PFSK-1 (cell line): ENCODE data around the gene GOLGA6L2.

Source experiments
- FOXP2 ChIP-seq: optimal IDR thresholded peaks from 2 replicates; pipeline ENCODE3; 2011; ENCODE audit warnings: borderline replicate concordance, control low read depth, inconsistent platforms; ENCODE audit not compliant: insufficient read depth; ENCODE audit errors: extremely low read length, extremely low read depth
- POLR2AphosphoS5 ChIP-seq: IDR thresholded peaks from 2 replicates; pipeline ENCODE4 v1.6.1; 2012; ENCODE audit warnings: low read depth, mild to moderate bottlenecking, control low read depth, low read length, moderate library complexity
- SIN3A ChIP-seq: IDR thresholded peaks from 2 replicates; pipeline ENCODE4 v1.6.1; 2012; ENCODE audit warnings: mild to moderate bottlenecking, low read length, moderate library complexity, borderline replicate concordance; ENCODE audit not compliant: insufficient read depth
- TAF1 ChIP-seq: IDR thresholded peaks from 2 replicates; pipeline ENCODE4 v1.6.1; 2012; ENCODE audit warnings: low read length, control low read depth, borderline replicate concordance; ENCODE audit not compliant: insufficient read depth
- TF ChIP-seq, protein P1 (sequence below), 2 experiments: IDR thresholded peaks; 2 replicates each; pipeline versions ENCODE4 v1.6.1 to v1.8.0; 2011 to 2012; ENCODE audit warnings: low read depth in 2 of 2, low read length in 2 of 2, control low read depth in 1 of 2, inconsistent platforms in 1 of 2, mild to moderate bottlenecking in 1 of 2, moderate library complexity in 1 of 2; ENCODE audit not compliant: insufficient read depth in 1 of 2

GOLGA6L2 gene

DNA sequence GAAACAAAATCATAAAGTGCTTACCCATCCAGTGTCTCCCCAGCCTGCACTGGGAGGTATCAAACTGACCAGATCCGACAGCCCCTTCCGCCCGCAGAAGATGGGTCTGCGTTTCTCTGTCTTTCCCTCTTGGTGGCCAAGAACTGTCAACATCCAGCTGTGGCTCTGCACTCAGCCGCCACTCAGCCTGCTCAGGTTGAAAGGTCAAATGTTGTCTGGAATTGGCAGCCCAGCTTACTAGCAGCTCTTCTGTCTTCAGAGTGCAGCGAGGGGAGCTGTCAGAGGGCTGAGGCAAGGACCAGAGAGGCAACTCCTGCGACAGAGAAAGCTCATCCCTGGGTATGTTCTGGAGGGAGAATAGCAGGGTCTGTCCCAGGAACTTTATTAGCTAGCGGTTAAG, 45.4 kb downstream of the GOLGA6L2 start:
- TF ChIP-seq POLR2AphosphoS5 (no peak), FOXP2 (no peak)
- TF ChIP-seq, protein P1, sequence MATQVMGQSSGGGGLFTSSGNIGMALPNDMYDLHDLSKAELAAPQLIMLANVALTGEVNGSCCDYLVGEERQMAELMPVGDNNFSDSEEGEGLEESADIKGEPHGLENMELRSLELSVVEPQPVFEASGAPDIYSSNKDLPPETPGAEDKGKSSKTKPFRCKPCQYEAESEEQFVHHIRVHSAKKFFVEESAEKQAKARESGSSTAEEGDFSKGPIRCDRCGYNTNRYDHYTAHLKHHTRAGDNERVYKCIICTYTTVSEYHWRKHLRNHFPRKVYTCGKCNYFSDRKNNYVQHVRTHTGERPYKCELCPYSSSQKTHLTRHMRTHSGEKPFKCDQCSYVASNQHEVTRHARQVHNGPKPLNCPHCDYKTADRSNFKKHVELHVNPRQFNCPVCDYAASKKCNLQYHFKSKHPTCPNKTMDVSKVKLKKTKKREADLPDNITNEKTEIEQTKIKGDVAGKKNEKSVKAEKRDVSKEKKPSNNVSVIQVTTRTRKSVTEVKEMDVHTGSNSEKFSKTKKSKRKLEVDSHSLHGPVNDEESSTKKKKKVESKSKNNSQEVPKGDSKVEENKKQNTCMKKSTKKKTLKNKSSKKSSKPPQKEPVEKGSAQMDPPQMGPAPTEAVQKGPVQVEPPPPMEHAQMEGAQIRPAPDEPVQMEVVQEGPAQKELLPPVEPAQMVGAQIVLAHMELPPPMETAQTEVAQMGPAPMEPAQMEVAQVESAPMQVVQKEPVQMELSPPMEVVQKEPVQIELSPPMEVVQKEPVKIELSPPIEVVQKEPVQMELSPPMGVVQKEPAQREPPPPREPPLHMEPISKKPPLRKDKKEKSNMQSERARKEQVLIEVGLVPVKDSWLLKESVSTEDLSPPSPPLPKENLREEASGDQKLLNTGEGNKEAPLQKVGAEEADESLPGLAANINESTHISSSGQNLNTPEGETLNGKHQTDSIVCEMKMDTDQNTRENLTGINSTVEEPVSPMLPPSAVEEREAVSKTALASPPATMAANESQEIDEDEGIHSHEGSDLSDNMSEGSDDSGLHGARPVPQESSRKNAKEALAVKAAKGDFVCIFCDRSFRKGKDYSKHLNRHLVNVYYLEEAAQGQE (IDR thresholded peaks at IDR 0.05; ENCODE audit: insufficient read depth in 1 of 2, low read depth in 2 of 2, low read length in 2 of 2) = no peak

DNA sequence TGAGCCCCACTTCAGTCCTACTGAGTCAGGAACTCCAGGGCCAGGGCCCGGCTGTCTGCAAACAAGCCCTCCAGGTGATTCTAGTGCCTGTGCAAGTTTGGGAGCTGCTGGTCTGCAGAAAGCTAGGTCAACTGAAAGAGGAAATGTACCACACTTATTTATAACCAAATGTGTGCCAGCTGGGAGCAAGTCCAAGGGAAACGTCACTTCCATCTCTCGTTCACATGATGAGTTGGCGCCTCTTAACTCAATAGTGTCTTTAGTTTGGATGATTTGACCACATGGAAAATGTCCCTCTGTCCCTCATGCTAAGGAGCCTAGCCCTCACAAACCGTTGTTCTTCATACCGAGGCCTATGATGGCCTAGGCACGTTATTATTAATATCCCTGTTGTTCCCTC, 49.3 kb downstream of the GOLGA6L2 start:
- TF ChIP-seq, protein P1 (IDR thresholded peaks at IDR 0.05; ENCODE audit: insufficient read depth in 1 of 2, low read depth in 2 of 2, low read length in 2 of 2) = no peak
- TF ChIP-seq FOXP2 = no peak
- TF ChIP-seq POLR2AphosphoS5 = no peak
- TF ChIP-seq TAF1 = no peak
- no peak for TF ChIP-seq SIN3A

GRCh38 chr15:23395832-23396231, 51.2 kb downstream of the GOLGA6L2 start:
- TF ChIP-seq POLR2AphosphoS5 = no peak
- no peak for TF ChIP-seq TAF1
- no peak for TF ChIP-seq SIN3A
- TF ChIP-seq, protein P1 (IDR thresholded peaks at IDR 0.05; ENCODE audit: insufficient read depth in 1 of 2, low read depth in 2 of 2, low read length in 2 of 2) = no peak
- no peak for TF ChIP-seq FOXP2

GRCh38 chr15:23395030-23395692, 51.9 kb downstream of the GOLGA6L2 start:
- TF ChIP-seq TAF1 (no peak), SIN3A (no peak), POLR2AphosphoS5 (no peak), FOXP2 (no peak)
- TF ChIP-seq, protein P1 (IDR thresholded peaks at IDR 0.05; ENCODE audit: insufficient read depth in 1 of 2, low read depth in 2 of 2, low read length in 2 of 2) = no peak
